Stimulated activated naive CD8-positive, alpha-beta T cell treated with anti-CD3 and anti-CD28 coated beads, Interleukin-15, amount 100 ng/mL, for 72 hours (primary cell): ENCODE measurements around the gene AKR1C8.
A peak's percentile ranks its signal among the peaks of the same experiment; 100 is the strongest.
"Not testable (repeated sequence)": the region's sequence is repeated elsewhere in the genome, so short reads cannot be mapped to it uniquely, and the experiment has no call there.

Experiments used
- ATAC-seq: fragments of 150-1000 bp; cut with Tn5 transposase; 2 replicates; pipeline ENCODE4 v1.10.0; 2021; ENCODE audit warnings: mild to moderate bottlenecking, moderate library complexity
- DNase-seq, 2 donors: peaks; one replicate each; pipeline ENCODE4 v3.0.0; 2021 to 2022
- H3K27ac Mint-ChIP-seq, 2 donors: one replicate each; pipeline ENCODE4 v1.8.0; 2022; ENCODE audit warnings: mild to moderate bottlenecking in 2 of 2, mixed read lengths in 2 of 2, moderate library complexity in 2 of 2
- H3K27me3 Mint-ChIP-seq: one replicate; pipeline ENCODE4 v1.8.0; 2022; ENCODE audit warnings: mixed read lengths
- H3K4me1 Mint-ChIP-seq: one replicate; pipeline ENCODE4 v1.8.0; 2022; ENCODE audit warnings: mild to moderate bottlenecking, mixed read lengths
- H3K4me3 Mint-ChIP-seq, 2 donors: one replicate each; pipeline ENCODE4 v1.8.0; 2022; ENCODE audit warnings: mild to moderate bottlenecking in 2 of 2, mixed read lengths in 2 of 2, moderate library complexity in 1 of 2
- H3K9me3 Mint-ChIP-seq, 2 donors: one replicate each; pipeline ENCODE4 v1.8.0; 2022; ENCODE audit warnings: mixed read lengths in 2 of 2

AKR1C8 gene

DNA sequence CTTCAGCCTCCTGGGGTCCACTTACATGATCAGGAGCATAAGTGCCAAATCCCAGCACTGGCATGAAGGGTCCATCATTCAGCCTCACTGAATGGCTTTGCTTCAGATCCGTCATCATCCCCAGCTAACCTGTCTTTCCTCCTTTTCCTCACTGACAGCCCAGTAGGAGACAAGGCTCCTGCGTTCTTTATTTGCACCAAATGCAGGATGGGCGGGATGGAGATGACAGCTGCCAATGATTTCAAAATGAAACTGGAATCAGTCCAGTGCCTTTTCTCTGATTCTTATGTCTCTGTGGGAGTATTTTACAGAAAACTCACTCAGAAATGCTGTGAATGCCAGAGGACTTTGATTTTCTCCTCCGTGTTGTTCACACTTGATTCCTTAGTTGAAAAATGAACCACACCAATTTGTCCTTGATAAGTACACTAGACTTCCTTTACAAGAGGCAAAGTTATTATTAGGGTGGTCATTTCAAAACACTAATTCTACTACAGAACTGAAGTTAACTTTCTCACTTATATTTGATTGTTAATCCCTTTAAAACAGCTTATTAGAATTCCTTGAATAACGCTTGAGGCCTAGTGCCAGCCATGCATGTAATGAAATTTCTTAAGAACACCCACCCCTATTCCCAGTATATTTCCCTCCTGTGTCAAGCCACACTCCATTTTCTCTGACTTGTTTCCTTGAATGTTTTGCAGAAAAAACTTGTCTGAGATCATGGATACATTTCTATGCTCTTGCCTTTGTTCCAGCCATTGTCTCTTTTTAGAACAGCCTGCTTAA is at the start of gene AKR1C8:
AKR1C8 (minus strand) TSS at position 164 of the 789 bp plus-strand sequence; CDS start at position 118, 46 bp downstream.
- Mint-ChIP-seq H3K9me3 (no peaks in the 10 kb centered on the region), H3K4me1 (no peaks in the 10 kb centered on the region), H3K27me3 (no peaks in the 10 kb centered on the region), H3K27ac (no peak within 1 kb of the TSS), H3K4me3 (no peak within 1 kb of the TSS)
- ATAC-seq (no peak), DNase-seq (no peak)

DNA sequence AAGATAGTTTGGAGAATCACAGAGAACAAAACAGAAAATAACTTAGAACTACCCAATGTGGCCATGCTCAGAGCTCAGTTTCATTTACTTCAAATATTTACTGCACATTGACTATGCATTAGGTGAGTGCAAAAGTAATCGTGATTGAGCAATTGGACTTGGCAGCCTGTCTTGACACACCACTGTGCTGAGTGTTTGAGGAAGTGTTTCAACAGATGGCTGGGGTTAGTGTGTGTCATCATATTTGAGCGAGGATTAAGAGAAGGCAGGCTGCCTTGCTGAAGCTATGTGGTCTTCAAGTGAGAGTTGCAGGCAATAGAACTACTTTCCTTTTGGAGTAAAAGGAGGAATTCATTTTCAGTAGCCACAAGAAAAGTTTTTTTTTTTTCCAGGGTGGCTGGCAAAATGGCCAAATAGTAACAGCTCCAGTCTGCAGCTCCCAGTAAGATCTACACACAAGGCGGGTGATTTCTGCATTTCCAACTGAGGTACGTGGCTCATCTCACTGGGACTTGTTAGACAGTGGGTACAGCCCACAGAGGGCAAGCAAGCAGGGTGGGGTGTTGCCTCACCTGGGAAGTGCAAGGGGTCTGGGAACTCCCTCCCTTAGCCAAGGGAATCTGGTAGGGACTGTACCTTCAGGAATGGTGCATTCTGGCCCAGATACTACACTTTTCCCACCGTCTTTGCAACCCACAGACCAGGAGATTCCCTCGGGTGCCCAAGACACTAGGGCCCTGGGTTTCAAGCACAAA is 49.3 kb upstream of the AKR1C8 start:
- Mint-ChIP-seq H3K4me3 (no peak overlapping the region), H3K27ac (no peak overlapping the region), H3K9me3 (peaks cover 19 to 30% of the 10 kb centered on the region in 2 donors), H3K27me3 (no peaks in the 10 kb centered on the region), H3K4me1 (no peaks in the 10 kb centered on the region)
- no peak for DNase-seq
- no peak for ATAC-seq

DNA sequence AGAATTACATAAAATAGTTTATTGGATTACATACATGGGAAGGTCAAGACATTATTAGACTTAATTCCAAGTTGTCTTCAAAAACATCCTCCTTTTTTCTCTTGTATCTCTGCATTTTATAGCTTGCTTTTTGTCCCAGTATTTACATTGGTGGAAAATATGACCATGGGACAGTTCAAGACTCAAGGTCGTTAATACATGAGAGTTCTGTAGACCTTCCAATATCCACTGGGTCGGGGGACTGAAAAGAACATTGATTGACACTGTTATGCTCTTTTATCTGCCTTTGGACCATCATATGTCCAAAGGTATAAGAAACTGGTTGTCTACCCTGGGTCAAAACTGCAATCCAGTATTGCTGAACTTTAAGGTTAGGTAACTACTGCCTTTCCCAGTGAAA is 48.4 kb upstream of the AKR1C8 start:
- ATAC-seq (no peak), DNase-seq (no peak)
- H3K27me3 Mint-ChIP-seq = no peaks in the 10 kb centered on the region
- no peaks in the 10 kb centered on the region for H3K4me1 Mint-ChIP-seq
- no peak overlapping the region for H3K27ac Mint-ChIP-seq
- H3K4me3 Mint-ChIP-seq = no peak overlapping the region
- peaks cover 19 to 29% of the 10 kb centered on the region in 2 donors for H3K9me3 Mint-ChIP-seq

DNA sequence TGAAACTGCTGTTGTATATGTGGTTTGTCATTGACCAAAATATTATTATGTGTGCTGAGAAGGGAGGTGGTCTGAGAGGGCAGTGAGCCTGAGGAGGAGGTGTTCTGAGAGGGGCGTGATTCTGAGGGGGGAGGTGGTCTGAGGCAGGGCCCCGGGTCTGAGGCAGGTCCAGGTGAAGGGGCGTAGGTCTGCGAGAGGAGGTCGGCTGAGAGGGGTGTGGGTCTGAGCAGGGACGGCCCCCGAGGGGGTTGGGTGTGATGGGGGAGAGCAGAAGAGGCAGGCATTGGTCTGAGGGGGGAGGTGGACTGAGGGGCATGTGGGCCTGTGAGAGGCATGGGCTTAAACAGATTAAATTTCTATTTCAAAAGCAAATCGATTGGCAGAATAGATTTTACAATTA is 44.1 kb upstream of the AKR1C8 start:
- peaks cover 0 to 6% of the 10 kb centered on the region in 2 donors for H3K9me3 Mint-ChIP-seq
- no peaks in the 10 kb centered on the region for H3K4me1 Mint-ChIP-seq
- no peak for DNase-seq
- ATAC-seq = no peak
- no peak overlapping the region for H3K4me3 Mint-ChIP-seq
- H3K27ac Mint-ChIP-seq = no peak overlapping the region
- no peaks in the 10 kb centered on the region for H3K27me3 Mint-ChIP-seq

DNA sequence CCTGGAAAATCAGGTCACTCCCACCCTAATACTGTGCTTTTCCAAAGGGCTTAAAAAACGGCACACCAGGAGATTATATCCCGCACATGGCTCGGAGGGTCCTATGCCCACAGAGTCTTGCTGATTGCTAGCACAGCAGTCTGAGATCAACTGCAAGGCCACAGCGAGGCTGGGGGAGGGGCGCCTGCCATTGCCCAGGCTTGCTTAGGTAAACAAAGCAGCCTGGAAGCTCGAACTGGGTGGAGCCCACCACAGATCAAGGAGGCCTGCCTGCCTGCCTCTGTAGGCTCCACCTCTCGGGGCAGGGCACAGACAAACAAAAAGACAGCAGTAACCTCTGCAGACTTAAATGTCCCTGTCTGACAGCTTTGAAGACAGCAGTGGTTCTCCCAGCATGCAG is 38.0 kb upstream of the AKR1C8 start:
- H3K27ac Mint-ChIP-seq, H3K4me3 Mint-ChIP-seq, H3K9me3 Mint-ChIP-seq, H3K27me3 Mint-ChIP-seq, DNase-seq, H3K4me1 Mint-ChIP-seq, ATAC-seq: not testable (repeated sequence)

DNA sequence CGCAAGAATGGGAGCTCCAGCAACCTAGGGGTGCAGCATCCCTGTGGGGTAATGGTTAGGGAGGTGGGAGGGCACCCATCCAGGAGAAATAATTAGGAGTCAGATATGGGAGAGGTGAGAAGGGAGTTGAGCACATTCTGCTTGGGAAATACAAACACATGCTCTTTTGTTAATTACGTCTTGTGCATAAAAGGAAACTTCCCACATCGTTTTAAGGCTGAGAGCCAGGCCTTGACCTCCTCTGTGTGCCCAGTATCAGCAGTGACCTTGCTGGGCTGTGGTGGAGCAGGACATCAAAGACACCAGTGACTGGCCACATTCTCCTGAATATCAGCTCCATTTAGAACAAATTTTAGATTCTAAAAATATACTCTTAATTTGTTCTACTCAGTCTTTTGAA is 34.3 kb upstream of the AKR1C8 start:
- Mint-ChIP-seq H3K27ac (no peak overlapping the region), H3K9me3 (peaks cover 0 to 4% of the 10 kb centered on the region in 2 donors), H3K27me3 (no peaks in the 10 kb centered on the region), H3K4me3 (no peak overlapping the region), H3K4me1 (no peaks in the 10 kb centered on the region)
- ATAC-seq (no peak), DNase-seq (no peak)

DNA sequence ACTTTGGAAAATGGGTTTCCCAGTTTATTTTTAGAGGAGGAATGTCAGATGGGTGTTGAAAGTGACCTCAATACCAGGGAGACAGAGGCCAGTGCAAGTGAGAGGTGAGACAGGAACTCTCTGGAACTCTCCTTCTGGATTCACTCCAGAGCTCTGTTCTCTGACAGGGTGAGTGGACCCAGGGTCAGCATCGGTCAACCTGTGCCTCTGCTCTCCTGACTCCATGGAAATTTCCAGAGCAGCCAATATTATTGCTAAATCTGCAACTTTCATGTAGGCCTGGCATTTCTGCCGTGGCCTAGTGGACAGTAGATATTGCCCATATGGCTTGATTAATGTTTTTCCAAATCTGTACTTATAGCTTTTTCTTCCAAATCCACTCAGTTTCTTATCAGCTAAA is 31.9 kb upstream of the AKR1C8 start:
- ATAC-seq = no peak
- Mint-ChIP-seq H3K4me3 (no peak overlapping the region), H3K27me3 (no peaks in the 10 kb centered on the region), H3K27ac (no peak overlapping the region), H3K4me1 (no peaks in the 10 kb centered on the region), H3K9me3 (peaks cover 1 to 4% of the 10 kb centered on the region in 2 donors)
- DNase-seq = no peak

DNA sequence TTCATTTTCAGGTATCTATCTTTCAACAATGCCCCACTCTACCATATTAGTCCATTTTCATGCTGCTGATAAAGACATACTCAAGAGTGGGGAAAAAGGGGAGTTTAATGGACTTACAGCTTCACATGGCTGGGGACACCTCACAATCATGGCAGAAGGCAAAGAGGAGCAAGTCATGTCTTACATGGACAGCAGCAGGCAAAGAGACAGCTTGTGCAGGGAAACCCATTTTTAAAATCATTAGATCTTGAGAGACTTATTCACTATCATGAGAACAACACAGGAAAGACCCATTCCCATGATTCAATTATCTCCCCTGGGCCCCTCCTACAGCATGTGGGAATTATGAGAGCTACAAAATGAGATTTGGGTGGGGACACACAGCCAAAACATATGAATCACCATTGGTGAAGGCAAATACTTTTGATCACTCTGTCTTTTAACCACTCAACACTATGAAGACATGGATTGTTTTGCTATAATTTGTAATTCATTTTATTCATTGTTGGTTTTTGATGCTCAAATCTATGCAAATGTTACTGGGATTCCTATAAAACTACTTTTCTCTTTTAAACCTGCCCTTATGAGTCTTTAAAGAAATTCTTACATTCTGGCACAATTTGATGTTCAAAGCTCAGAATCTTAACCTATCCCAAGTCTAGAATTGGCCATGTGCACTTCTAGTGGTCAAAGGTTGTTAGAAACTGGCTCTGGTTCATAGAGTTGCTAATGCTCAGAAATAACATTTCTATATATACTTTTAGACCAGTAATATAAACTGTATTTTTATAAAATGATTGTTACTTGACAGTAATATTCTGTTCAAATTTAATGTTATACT is 27.0 kb upstream of the AKR1C8 start:
- no peak overlapping the region for H3K4me3 Mint-ChIP-seq
- H3K4me1 Mint-ChIP-seq = no peaks in the 10 kb centered on the region
- DNase-seq = no peak
- H3K9me3 Mint-ChIP-seq = peaks cover 9 to 13% of the 10 kb centered on the region in 2 donors
- no peaks in the 10 kb centered on the region for H3K27me3 Mint-ChIP-seq
- ATAC-seq = no peak
- no peak overlapping the region for H3K27ac Mint-ChIP-seq

DNA sequence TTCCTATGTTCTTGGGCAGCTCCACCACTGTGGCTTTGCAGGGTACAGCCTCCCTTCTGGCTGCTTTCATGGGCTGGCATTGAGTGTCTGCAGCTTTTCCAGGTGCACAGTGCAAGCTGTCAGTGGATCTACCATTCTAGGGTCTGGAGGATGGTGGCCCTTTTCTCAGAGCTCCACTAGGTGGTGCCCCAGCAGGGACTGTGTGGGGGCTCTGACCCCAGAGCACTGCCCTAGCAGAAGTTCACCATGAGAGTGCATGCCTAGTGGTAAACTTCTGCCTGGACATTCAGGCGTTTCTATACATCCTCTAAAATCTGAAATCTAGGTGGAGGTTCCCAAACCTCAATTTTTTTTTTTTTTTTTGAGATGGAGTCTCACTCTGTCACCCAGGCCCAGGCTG is 25.3 kb upstream of the AKR1C8 start:
- not testable (repeated sequence) for H3K27me3 Mint-ChIP-seq, H3K4me3 Mint-ChIP-seq, H3K4me1 Mint-ChIP-seq, H3K27ac Mint-ChIP-seq
- H3K9me3 Mint-ChIP-seq = peaks cover 9 to 13% of the 10 kb centered on the region in 2 donors
- ATAC-seq (peak; percentile 52), DNase-seq (peak in 1 of 2 donors; percentile 10)

DNA sequence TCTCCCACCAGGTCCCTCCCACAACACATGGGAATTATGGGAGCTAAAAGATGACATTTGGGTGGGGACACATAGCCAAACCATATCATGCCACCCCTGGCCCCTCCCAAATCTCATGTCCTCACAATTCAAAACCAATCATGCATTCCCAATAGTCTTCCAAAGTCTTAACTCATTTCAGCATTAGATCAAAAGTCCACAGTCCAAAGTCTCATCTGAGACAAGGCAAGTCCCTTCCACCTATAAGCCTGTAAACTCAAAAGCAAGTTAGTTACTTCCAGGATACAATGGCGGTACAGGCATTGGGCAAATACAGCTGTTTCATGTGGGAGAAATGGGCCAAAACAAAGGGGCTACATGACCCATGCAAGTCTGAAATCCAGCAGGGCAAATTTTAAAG is 24.8 kb upstream of the AKR1C8 start:
- H3K4me3 Mint-ChIP-seq, H3K27ac Mint-ChIP-seq, ATAC-seq, H3K4me1 Mint-ChIP-seq, DNase-seq, H3K27me3 Mint-ChIP-seq: not testable (repeated sequence)
- H3K9me3 Mint-ChIP-seq = peaks cover 9 to 13% of the 10 kb centered on the region in 2 donors

DNA sequence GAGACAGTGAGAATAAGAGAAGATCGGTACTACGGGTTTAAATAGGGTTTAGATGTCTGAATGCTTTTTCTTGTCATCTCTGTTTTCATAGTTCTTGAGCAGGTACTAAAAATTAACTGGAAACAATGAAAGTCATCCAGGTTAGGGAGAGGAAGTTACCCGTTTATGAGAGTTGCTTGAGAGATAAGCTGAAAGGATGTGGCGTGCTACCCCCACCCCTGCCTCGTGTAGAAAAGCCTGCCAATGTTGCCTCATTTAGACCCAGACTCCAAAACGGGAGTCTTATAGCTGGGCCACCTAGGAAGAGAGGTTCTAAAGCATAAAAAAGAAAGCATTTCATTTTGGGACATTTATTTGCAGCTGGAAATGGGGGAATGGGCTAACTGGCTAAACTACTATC is 21.8 kb upstream of the AKR1C8 start:
- no peak for DNase-seq
- no peak overlapping the region for H3K4me3 Mint-ChIP-seq
- H3K27me3 Mint-ChIP-seq = no peaks in the 10 kb centered on the region
- no peak for ATAC-seq
- H3K4me1 Mint-ChIP-seq = no peaks in the 10 kb centered on the region
- H3K9me3 Mint-ChIP-seq = peaks cover 9 to 21% of the 10 kb centered on the region in 2 donors
- no peak overlapping the region for H3K27ac Mint-ChIP-seq

DNA sequence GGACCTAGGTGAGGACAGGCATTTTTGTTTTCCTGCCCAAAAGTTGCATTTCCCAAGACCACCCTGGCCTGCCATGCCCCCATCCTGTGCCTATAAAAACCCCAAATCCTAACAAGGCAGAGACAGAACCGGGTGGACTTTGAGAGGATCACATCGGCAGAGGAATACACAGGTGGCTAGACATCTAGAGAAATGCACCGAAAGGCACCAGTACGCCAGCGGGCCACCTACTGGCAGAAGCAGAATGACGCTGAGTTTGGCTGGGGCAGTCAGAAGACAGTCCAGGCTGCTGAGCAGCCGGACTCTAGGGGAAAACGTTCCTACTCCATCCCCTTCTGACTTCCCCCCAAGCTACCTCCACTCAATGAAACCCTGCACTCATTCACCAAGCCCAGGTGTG is 14.4 kb upstream of the AKR1C8 start:
- no peak overlapping the region for H3K4me3 Mint-ChIP-seq
- ATAC-seq = no peak

DNA sequence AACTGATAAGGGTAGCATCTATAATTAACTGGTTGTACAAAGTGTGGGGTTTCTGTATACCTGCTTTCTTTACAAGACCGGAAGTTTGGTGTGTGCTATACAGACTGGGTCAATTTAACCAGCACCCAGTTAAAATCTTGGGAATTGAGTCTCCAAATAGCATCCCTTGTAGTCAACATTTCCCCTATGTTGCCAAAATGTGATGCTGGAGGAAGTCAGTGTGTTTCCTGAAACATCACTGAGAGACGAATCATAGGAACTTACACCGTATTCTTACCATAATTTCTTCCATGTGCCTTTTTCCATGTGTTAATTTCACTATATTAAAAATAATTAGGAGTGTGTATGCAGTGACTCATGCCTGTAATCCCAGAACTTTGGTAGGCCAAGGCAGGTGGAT is 13.4 kb upstream of the AKR1C8 start:
- peak overlapping the region in 1 of 2 donors; percentile 21 for H3K27ac Mint-ChIP-seq
- no peaks in the 10 kb centered on the region for H3K27me3 Mint-ChIP-seq
- H3K4me3 Mint-ChIP-seq = no peak overlapping the region
- peaks cover 0 to 11% of the 10 kb centered on the region in 2 donors for H3K9me3 Mint-ChIP-seq
- no peak for DNase-seq
- no peak for ATAC-seq
- no peaks in the 10 kb centered on the region for H3K4me1 Mint-ChIP-seq

More for the DNA sequence above, 14.4 kb upstream of the AKR1C8 start:
- no peaks in the 10 kb centered on the region for H3K27me3 Mint-ChIP-seq
- no peak for DNase-seq
- peaks cover 0 to 13% of the 10 kb centered on the region in 2 donors for H3K9me3 Mint-ChIP-seq
- no peaks in the 10 kb centered on the region for H3K4me1 Mint-ChIP-seq
- no peak overlapping the region for H3K27ac Mint-ChIP-seq

DNA sequence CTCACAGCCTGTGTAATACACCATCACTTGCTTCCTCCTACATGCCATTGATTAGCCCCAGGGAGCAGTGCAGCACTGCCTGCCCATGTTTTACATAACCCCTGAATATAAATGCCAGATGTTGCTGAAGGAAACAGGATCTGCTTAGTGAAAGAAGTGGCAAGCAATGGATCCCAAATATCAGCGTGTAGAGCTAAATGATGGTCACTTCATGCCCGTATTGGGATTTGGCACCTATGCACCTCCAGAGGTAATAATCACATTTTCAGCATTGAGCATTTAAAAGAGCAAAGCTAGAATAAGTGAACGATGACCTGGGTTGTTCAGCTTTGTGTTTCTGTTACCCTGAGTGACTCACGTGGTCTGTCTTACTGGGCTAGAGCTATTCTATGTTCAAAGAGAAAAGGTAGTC is 11.8 kb upstream of the AKR1C8 start, which contains the start of gene AKR1C4:
AKR1C4 (plus strand) TSS at position 136 of the 412 bp plus-strand sequence; CDS start at position 167, 31 bp downstream.
- Mint-ChIP-seq H3K27me3 (no peaks in the 10 kb centered on the region), H3K4me1 (no peaks in the 10 kb centered on the region), H3K27ac (no peak within 1 kb of the TSS), H3K9me3 (no peaks in the 10 kb centered on the region), H3K4me3 (no peak within 1 kb of the TSS)
- ATAC-seq = no peak
- DNase-seq = no peak

DNA sequence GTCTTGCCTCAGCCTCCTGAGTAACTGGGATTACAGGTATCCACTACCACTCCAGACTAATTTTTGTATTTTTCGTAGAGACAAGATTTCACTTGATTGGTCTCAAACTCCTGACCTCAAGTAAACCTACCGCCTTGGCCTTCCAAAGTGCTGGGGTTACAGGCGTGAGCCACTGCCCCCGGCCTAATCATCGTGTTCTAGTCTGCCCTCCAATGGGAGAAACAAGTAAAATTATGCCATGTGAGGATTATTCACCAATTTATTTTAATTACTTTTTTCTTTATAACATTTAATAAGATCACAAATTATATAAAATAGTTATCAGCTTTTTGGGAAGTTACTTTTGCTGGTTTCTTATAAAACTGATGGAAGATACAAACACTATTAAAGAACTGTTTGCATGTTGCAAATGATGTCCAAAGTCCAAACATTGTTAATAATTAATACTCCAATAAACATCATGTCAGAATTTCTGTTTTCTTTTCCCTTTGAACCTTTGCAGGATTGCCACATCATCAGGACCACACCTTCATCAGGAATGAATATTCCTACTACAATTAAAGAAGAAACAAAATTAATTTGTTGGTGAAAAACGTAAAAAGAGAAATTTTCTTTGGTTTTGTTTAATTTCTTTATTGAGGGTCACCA is 10.9 kb upstream of the AKR1C8 start:
- Mint-ChIP-seq H3K9me3 (no peaks in the 10 kb centered on the region), H3K27ac (no peak overlapping the region), H3K4me3 (no peak overlapping the region), H3K4me1 (no peaks in the 10 kb centered on the region), H3K27me3 (no peaks in the 10 kb centered on the region)
- DNase-seq = no peak
- ATAC-seq = no peak
